ENCODE results near the gene PHIP.

The PHIP gene

DNA sequence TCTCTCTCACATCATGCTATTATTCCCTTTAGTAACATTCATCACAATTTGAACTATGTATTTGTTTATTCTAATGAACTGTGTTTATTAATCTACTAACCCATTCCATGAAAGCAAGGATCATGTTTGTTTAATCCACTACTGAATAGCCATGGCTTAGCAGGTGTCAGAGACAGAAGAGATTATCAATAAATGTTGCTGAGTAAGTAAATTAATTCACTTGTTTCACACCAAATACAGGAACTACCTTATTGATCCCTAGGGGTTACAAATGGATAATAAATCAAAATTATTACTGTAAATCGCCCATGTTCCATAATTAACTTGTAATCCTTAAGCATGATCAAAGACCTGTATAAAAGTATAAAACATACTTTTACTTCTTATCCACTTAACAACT, 76.6 kb downstream of the PHIP start:
- Histone ChIP-seq H3K27me3 (no peaks in the 10 kb centered on the region), H3K36me3 (peaks cover 41 to 43% (median 42%) of the 10 kb centered on the region in 3 donors), H3K4me1 (peaks cover 0 to 12% (median 0%) of the 10 kb centered on the region in 4 donors), H3K4me3 (no peak overlapping the region), H3K27ac (no peak overlapping the region), H3K9me3 (no peaks in the 10 kb centered on the region)
- intact Hi-C loops (cut with DNase I; ENCODE audit: low total_unique reads), result no loop called here
- no peak for DNase-seq
- TF ChIP-seq, protein P1, sequence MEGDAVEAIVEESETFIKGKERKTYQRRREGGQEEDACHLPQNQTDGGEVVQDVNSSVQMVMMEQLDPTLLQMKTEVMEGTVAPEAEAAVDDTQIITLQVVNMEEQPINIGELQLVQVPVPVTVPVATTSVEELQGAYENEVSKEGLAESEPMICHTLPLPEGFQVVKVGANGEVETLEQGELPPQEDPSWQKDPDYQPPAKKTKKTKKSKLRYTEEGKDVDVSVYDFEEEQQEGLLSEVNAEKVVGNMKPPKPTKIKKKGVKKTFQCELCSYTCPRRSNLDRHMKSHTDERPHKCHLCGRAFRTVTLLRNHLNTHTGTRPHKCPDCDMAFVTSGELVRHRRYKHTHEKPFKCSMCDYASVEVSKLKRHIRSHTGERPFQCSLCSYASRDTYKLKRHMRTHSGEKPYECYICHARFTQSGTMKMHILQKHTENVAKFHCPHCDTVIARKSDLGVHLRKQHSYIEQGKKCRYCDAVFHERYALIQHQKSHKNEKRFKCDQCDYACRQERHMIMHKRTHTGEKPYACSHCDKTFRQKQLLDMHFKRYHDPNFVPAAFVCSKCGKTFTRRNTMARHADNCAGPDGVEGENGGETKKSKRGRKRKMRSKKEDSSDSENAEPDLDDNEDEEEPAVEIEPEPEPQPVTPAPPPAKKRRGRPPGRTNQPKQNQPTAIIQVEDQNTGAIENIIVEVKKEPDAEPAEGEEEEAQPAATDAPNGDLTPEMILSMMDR (IDR thresholded peaks at IDR 0.05), result no peak

DNA sequence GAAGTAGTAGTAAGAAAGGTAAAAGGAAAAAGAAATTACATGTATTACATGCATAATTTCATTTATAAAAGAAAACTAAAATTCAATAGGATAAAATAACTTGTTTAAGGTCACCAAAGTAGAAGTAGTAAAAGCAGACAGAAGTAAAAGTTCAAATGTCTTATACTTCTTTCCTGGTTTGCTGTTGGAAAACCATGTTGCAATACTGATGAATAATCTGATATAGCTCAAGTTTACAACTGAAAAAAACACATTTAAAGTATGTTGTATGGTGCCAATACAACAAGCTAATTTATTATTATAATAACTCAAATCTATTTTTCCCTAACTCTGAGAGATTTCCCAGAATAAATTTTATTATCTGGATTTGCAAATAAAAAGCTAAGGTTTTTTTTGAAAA, 78.3 kb downstream of the PHIP start:
- intact Hi-C loops (cut with DNase I; ENCODE audit: low total_unique reads), result no loop called here
- TF ChIP-seq, protein P1 (IDR thresholded peaks at IDR 0.05), result no peak

DNA sequence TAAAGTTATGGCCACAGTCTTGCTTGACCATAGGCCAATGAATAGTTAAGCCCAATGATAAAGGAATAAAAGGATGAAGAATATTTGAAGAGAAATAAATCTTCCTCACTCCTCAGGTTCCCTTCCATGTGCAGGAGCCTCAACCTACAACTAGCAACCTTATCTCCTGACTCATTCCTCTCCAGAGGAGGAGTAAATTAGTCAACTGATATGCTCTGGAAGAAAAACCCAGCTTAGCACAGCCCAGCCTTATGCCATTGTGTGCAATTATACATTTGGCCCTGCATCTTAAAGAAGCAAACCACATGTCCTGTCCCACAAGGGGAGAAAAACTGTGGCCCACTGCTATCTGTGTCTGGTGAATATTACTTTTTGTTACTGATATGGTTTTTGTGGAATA, 82.1 kb downstream of the PHIP start:
- H3K36me3 ChIP-seq, result peaks cover 68 to 77% (median 72%) of the 10 kb centered on the region in 3 donors
- no peaks in the 10 kb centered on the region for H3K27me3 ChIP-seq
- H3K4me1 ChIP-seq, result no peaks in the 10 kb centered on the region
- intact Hi-C loops (cut with DNase I; ENCODE audit: low total_unique reads), result no loop called here
- H3K9me3 ChIP-seq, result no peaks in the 10 kb centered on the region
- TF ChIP-seq, protein P1 (IDR thresholded peaks at IDR 0.05), result no peak
- H3K4me3 ChIP-seq, result no peak overlapping the region
- no peak for DNase-seq
- H3K27ac ChIP-seq, result no peak overlapping the region

More for the DNA sequence above, 78.3 kb downstream of the PHIP start:
- no peak overlapping the region for H3K27ac ChIP-seq
- no peaks in the 10 kb centered on the region for H3K27me3 ChIP-seq
- no peak for DNase-seq
- peaks cover 56 to 59% (median 59%) of the 10 kb centered on the region in 3 donors for H3K36me3 ChIP-seq
- no peaks in the 10 kb centered on the region for H3K4me1 ChIP-seq
- H3K4me3 ChIP-seq, result no peak overlapping the region
- no peaks in the 10 kb centered on the region for H3K9me3 ChIP-seq

DNA sequence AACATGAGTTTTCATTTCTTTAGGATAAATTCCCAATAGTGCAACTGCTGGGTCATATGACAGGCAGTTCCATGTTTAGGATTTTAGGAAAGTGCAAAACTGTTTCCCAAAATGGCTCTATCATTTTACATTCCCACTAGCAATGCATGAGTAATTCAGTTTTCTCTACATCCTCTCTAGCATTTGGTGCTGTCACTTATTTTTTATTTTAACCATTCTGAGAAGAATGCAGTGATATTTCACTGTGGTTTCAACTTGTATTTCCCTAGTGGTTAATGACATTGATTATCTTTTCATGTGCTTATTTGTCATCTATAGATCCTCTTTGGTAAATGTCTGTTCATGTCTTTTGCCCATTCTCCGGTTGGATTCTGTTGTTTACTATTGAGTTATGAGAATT, 82.7 kb downstream of the PHIP start:
- TF ChIP-seq, protein P1 (IDR thresholded peaks at IDR 0.05), result no peak
- H3K4me3 ChIP-seq, result no peak overlapping the region
- no peaks in the 10 kb centered on the region for H3K4me1 ChIP-seq
- intact Hi-C loops (cut with DNase I; ENCODE audit: low total_unique reads), result no loop called here
- H3K27ac ChIP-seq, result no peak overlapping the region
- no peaks in the 10 kb centered on the region for H3K27me3 ChIP-seq
- H3K36me3 ChIP-seq, result peaks cover 68 to 79% (median 73%) of the 10 kb centered on the region in 3 donors
- DNase-seq, result no peak
- H3K9me3 ChIP-seq, result no peaks in the 10 kb centered on the region

DNA sequence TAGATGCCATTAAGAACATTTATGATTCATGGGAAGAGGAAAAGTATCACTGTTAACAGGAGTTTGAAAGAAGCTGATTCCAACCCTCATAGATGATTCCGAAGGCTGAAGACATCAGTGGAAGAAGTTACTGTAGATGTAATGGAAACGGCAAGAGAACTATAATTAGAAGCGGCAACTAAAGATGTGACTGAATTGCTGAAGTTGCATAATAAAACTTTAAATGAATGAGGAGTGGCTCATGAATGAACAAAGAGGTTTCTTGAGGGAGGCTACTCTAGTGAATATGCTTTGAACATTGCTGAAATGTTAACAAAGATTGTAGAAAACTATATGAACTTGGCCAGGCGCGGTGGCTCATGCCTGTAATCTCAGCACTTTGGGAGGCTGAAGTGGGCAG, 84.1 kb downstream of the PHIP start:
- H3K4me3 ChIP-seq, result no peak overlapping the region
- no peak overlapping the region for H3K27ac ChIP-seq
- no peaks in the 10 kb centered on the region for H3K4me1 ChIP-seq
- H3K27me3 ChIP-seq, result no peaks in the 10 kb centered on the region
- intact Hi-C loops (cut with DNase I; ENCODE audit: low total_unique reads), result no loop called here
- H3K9me3 ChIP-seq, result no peaks in the 10 kb centered on the region
- peaks cover 78 to 82% (median 80%) of the 10 kb centered on the region in 3 donors for H3K36me3 ChIP-seq
- DNase-seq, result no peak
- TF ChIP-seq, protein P1 (IDR thresholded peaks at IDR 0.05), result no peak

DNA sequence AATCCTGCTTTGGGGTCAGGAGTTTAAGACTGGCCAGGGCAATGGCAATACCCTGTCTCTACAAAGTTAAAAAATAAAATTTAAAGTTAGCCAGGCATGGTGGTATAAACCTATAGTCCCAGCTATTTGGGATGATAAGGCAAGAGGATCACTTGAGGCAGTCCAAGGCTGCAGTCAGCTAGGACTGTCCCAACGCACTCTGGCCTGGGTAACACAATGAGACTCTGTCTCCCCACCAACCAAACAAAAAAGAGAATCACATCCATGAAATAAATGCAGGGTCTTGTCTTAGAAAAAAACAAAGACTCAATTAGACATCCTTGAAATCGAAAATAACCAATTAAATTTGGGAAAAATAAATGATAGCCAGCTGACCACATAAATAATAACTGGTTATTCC, 88.9 kb downstream of the PHIP start:
- no peak overlapping the region for H3K27ac ChIP-seq
- H3K36me3 ChIP-seq, result peaks cover 61 to 84% (median 72%) of the 10 kb centered on the region in 3 donors
- DNase-seq, result no peak

More for the DNA sequence above, 88.9 kb downstream of the PHIP start:
- Histone ChIP-seq H3K4me3 (no peak overlapping the region), H3K27me3 (no peaks in the 10 kb centered on the region), H3K9me3 (no peaks in the 10 kb centered on the region), H3K4me1 (no peaks in the 10 kb centered on the region)
- TF ChIP-seq, protein P1 (IDR thresholded peaks at IDR 0.05), result no peak
- intact Hi-C loops (cut with DNase I; ENCODE audit: low total_unique reads), result no loop called here
